Renal pelvis (tissue), 4 donors: ENCODE results near the gene SPA17. TPM values are rescaled to one million over a fixed set of nuclear protein-coding genes. Genes with fewer than 3 reads are reported as not detected.

Experiments used
- DNase-seq: peaks from one replicate; pipeline ENCODE4 v3.0.0-alpha.2; 2013
- polyA plus RNA-seq, 3 donors: library from polyadenylated mRNA; unstranded; fragments of 120-200 nt; gene quantifications; one replicate each; pipeline ENCODE4 v1.2.1, GENCODE V29; 2013; ENCODE audit not compliant: insufficient read length in 3 of 3

SPA17 gene
- polyA plus RNA-seq, 3 donors: 18.8 to 26.0 (median 20.6) TPM

DNA sequence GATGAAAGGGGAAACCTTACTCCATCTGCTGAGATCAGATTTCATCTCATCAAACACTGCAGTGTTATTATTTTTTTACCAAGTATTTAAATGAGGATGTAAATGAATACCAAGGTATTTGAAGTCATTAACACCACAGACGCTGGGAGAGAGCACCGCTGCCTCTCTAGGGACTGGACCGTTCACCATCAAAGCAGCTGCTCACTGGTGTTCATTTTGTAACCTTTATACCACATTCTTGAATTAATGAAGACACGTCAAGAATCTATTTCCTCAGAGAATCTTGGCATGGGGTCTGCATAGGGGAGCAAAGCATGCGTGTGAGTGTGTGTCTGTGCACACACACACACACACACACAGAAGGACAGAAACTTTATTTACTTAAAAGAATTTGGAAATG, 15.8 kb upstream of the SPA17 start:
- no peak for DNase-seq

DNA sequence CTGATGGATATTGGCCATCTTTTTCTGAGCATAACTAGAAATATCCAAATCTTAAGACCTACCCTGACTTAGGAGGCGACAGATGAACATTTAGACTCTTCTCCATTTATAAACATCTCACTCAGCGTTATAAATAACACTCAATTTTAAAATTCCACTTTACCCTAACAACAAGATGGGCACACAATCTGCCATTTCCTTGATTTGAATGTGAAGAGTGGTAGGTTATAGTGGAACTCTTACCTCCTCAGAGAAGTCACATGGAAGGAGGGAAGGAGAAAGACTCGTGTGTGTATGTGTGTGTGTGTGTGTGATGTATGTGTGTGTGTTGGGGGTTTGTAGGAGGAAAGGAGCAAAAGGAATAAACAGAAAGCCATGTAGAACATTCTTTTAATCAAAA, 15.2 kb upstream of the SPA17 start:
- DNase-seq: no peak

GRCh38 chr11:124658986-124659385, 14.7 kb upstream of the SPA17 start:
- no peak for DNase-seq

DNA sequence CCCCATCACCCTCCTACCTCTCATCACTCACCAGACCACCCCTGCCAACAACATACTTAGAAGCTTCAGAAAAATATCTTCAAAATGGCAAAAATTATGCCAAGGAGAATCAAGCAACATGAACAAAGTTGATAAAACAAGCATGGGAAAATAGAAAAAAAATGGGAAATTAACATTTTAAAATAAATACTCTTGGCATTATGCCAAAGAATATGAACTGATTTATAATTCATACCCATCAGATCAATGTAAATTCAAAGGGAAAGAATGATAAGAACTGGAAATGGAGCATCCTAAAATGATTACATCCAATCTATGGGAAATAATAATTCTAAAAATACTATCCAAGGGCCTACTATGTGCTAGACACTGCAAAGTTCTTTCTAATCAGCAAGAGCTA, 12.2 kb upstream of the SPA17 start:
- DNase-seq: no peak

GRCh38 chr11:124662106-124662505, 11.6 kb upstream of the SPA17 start:
- no peak for DNase-seq

GRCh38 chr11:124663861-124664260, 9.8 kb upstream of the SPA17 start:
- no peak for DNase-seq

DNA sequence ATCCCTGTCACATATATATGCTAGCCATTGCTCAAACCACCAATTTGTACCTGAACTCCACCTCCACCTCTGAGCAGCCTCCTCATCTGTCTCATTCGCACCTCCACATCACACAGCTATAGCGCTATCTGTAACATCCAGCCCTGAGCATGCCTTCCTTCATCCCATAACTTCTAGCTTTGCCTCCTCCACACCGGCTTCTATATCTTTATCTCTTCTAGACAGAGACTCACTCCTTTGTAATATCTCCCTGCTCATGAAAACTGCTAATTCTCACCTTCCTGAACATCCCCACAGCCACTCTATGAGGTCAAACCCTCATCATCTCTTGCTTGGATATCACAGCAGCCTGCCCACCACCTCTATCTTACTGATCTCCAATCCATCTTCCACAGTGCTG, 6.1 kb upstream of the SPA17 start:
- no peak for DNase-seq

DNA sequence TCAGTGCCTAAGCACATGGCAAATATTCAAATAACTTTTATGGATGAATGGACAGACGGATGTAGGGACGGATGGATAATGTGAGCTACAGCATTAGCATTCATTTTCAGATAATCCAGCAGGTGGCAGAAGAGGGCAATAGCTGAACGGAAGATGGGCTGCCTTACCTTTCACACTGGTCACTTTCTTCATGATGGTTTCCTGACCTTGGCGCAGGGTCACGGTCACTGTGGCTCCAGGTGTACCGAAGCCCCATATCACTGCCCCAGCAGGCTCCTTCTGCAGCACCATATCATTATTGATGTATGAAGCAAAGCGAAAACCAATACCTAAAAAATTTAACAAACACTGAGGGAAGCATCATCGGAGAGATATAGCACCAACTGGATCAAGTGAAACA, 4.5 kb upstream of the SPA17 start:
- DNase-seq: peak; percentile 27

- no peak for DNase-seq
Measured at GRCh38 chr11:124670732-124671131, 3.0 kb upstream of the SPA17 start.

DNA sequence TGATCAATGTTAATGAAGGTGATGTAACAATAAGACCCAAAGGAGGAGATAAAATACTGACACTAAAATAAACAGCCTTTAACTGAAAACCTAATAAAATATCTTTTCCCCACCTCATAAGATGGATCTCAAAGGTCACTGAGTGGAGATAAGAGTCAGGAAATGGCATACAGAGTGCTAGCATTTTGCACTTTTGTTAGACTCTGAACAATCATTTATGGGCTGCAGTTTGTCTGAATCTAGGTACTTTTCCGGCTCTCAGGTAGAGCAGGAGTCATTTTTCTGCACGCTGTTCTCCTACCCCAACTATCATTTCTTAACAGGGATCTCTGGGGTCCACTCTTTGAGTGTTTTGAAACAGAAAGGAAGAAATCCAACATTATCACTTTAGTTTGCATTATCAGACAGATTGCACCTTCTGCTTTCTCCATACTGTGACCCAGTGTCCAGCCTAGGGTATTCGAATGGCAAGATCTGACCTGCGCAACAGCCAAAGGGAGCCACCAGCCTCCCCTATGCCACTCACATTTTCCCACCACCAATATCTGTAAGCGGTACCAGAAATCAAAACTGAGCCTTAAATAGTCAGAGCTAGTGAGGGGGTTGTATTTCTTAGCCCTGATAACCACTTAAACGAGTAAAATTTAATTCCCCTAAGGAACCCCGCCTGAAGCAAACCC, 1.0 kb upstream of the SPA17 start:
- no peak for DNase-seq

GRCh38 chr11:124674168-124674517, 439 bp downstream of the SPA17 start:
- no peak for DNase-seq

- DNase-seq: no peak
Measured at GRCh38 chr11:124674571-124674970, 867 bp downstream of the SPA17 start.

- DNase-seq: no peak
Measured at GRCh38 chr11:124676386-124676785, 2.7 kb downstream of the SPA17 start.

DNA sequence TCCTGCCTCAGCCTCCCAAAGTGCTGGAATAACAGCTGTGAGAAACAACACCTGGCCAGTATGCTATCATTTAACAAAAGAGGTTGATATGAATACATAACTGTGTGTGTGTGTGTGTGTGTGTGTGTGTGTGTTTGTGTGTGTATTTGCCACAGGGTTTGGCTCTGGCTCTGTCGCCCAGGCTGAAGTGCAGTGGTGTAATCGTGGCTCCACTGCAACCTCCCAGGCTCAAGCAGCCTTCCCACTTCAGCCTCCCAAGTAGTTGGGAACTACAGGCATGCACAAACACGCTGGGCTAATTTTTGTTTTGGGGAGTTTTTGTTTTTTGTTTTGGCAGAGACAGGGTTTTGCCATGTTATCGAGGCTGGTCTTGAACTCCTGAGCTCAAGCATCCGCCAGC, 4.7 kb downstream of the SPA17 start:
- DNase-seq: no peak

GRCh38 chr11:124681421-124681820, 7.7 kb downstream of the SPA17 start:
- DNase-seq: no peak

- DNase-seq: no peak
Measured at GRCh38 chr11:124682443-124682842, 8.7 kb downstream of the SPA17 start.

DNA sequence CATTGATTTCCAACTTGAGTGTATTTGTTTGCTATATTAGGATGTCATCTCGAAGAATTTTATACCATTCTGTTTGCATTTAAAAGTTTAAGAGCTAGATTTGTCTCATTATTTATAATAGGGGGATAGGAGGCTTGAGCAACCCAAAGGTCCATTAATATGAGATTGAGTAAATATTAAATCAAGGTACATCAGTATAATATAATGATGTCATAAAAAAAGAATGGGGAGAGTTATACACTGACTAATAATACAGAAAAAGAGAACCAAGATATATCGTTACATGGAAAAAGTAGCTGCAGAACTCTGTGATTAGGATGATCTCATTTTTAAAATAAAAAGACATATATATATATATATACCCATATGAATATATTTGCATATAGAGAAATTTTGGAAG, 19.4 kb downstream of the SPA17 start:
- DNase-seq: no peak

DNA sequence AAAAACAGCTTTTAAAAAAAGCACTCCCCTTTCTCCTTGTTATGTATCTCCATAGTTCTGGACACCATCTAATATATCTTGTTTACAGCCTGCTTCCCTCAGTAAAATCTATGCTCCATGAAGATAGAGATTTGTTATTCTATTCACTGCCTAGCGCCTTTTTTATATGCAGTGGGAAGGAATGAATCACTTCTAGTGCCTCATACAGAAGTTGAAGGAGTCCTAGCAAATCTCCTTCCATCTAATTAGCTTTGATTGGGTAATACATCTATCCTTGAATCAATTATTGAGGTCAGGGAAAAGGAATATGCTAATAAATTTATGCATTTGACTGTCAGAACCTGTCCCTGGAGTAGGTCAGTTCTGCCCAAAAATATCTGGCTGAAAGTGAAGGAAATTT, 25.8 kb downstream of the SPA17 start:
- no peak for DNase-seq

DNA sequence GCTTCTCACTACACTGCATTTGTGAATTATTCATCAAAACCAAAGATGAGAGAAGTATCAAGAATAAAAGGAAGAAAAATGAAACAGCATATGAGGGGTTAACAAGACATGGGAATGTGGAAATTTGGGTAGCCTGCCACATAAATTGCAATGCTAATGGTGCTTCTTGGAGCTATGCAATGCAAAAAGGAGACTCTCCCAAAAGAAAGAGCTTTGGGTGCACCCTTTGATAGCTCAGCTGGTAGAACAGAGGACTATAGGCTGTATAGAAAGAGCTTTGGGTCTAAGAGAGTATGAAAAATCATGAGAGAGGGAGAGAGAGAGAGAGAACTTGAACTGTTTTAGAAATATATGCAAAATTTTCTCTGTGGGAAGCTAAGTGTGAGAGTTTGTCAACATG, 26.3 kb downstream of the SPA17 start:
- no peak for DNase-seq

DNA sequence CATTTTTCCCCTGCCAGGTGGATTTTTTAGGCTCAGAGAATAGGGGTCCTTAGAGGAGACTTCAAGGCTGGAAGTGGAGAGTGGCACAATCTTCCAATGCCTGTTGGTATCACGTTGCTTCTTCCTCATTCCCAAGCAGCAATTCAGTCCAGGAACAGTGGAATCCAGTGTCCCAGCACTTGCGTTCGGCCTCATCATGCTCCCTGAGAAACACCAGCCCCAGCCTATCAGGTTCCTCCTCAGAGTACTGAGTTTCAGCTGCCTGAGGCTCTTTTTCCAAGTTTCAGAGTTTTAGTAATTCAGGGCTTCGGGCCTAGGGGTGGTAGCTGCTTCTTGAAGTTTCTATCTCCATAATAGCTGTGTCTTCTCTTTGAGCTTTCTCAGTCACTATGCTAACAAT, 34.1 kb downstream of the SPA17 start:
- no peak for DNase-seq

DNA sequence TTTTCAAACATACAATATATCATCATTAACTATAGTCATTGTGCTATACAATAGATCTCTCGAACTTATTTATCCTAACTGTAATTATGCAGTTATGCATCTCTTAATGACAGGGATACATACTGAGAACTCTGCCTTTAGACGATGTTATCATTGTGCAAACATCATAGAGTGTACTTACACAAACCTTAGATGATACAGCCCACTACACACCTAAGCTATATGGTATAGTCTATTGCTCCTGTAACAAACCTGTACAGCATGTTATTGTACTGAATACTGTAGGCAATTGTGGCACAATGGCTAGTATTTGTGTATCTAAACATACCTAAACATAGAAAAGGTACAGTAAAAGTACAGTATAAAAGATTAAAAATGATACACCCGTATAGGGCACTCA, 38.7 kb downstream of the SPA17 start:
- no peak for DNase-seq

GRCh38 chr11:124716591-124716990, 42.9 kb downstream of the SPA17 start:
- DNase-seq: no peak

DNA sequence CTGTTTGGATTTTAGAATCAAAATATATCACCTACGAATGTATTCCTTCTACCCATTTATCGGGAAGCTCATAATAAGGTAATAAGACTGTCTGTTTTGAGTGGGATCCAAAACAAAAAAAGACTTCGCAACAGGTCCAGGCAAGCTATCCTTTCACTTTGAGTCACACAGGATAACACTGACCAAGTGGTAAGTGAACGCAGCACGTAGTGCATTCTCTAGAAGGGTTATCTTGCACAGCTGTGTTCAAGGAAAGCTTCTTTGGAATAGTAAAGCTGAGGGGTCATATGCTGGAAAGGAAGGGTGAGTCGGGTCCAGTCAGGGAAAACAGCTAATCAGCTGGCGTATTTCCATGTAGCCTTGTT, 43.7 kb downstream of the SPA17 start:
- no peak for DNase-seq

DNA sequence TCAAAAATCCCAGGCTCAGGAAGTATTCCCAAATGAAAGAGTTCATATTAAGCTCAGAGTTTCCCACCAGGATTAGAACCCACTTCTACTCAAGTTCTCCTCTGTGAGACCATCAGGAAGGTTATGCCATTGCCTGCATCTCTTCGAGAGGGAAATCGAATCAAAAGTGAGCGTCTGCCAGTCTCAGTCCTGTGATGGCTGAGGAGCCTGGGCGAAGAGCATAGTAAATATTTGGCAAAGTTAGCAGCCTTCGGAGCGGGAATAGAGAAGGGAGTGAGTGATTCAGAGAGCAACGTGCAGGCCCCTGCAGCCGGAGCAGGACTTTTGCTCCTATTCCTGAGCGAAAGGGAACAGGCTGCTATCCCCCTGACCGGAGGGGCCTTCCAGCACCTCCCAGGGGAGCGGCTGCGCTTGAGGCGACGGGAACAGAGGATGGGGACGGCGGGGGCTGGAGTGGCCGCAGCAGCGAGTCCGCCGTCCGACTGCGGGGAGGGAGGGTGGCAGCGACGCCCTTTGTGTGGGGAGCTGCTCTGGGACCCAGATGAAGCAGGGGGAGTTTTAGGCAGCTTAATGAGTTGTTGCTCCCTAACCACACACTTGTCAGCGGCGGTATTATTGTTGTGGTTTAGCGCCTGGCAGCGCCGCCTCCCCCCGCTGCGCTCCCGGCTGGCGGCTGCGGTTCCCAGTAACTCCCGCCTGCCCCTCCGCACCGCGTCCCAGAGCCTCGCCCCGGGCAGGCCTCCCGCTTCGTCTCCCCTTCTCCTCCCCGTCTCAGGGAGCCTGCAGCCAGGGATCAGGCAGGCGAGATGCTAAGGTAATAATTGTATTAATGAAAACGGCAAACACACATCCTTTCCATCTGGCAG, 44.3 kb downstream of the SPA17 start:
- peak; percentile 27 for DNase-seq
